Endothelial cell of umbilical vein (primary cell): Measurements from ENCODE around the gene ALAD. TPM values are rescaled to one million over a fixed set of nuclear protein-coding genes. Genes with fewer than 3 reads are reported as not detected.

ENCODE experiments used
- BruUV-seq: library from RNA; stranded (reverse); fragments of 400-500 nt; replicated peaks from 2 replicates; lab custom pipeline; 2021; lab: Mats Ljungman, UMichigan
- CTCF ChIA-PET: fragments of 300-600, 350-600 bp; sonication (Branson Sonifier 250); formaldehyde crosslinking; loops from one replicate; lab custom pipeline; 2021; ENCODE audit warnings: antibody characterized with exemption, inconsistent platforms; lab: Charles Lee
- POLR2A ChIA-PET: fragments of 300-600, 350-600 bp; sonication (Branson Sonifier 250); formaldehyde crosslinking; loops from one replicate; lab custom pipeline; 2021; ENCODE audit warnings: antibody characterized with exemption, inconsistent platforms; lab: Charles Lee
- DNase-seq: peaks from one replicate; pipeline ENCODE4 v3.0.0-alpha.2; 2011; ENCODE audit warnings: low read depth, low spot score
- FAIRE-seq: peaks from 2 replicates; lab custom pipeline; 2011; peaks lifted over from hg19 to GRCh38; lab: Jason Lieb, UNC
- H2AFZ ChIP-seq: 2 replicates; pipeline ENCODE4 v1.6.0; 2012; ENCODE audit warnings: low read depth, low read length, control low read depth, inconsistent platforms
- H3K27ac ChIP-seq: 2 replicates; pipeline ENCODE4 v1.5.1; 2011; ENCODE audit warnings: low read depth, mild to moderate bottlenecking, control low read depth, low read length, moderate library complexity; ENCODE audit not compliant: insufficient read depth
- H3K27me3 ChIP-seq, 2 experiments: 2 replicates each; pipeline versions ENCODE4 v1.6.0 to v1.6.1; 2011; ENCODE audit warnings: low read length in 2 of 2, mixed read lengths in 1 of 2; ENCODE audit not compliant: control insufficient read depth in 2 of 2, insufficient read depth in 2 of 2
- H3K36me3 ChIP-seq, 2 experiments: 2 replicates in 1 of 2; 3 replicates in 1 of 2; pipeline ENCODE4 v1.5.1; 2011; ENCODE audit warnings: low read length in 2 of 2, mild to moderate bottlenecking in 1 of 2, moderate library complexity in 1 of 2; ENCODE audit not compliant: control insufficient read depth in 2 of 2, insufficient read depth in 2 of 2; ENCODE audit errors: extremely low read depth in 1 of 2
- H3K4me1 ChIP-seq: 3 replicates; pipeline ENCODE4 v1.5.1; 2011; ENCODE audit warnings: mild to moderate bottlenecking, low read length; ENCODE audit not compliant: control insufficient read depth, insufficient read depth; ENCODE audit errors: extremely low read depth
- H3K4me2 ChIP-seq: 2 replicates; pipeline ENCODE4 v1.6.1; 2011; ENCODE audit warnings: low read length, control low read depth, mixed read lengths; ENCODE audit not compliant: insufficient read depth
- H3K4me3 ChIP-seq, 3 experiments: fragments of 200-600 bp in 1 of 3; sonication (generic), shearing (Covaris generic) in 1 of 3; replicated peaks in 1 of 3; 2 replicates each; pipeline ENCODE4 v1.5.1; 2011 to 2016; ENCODE audit warnings: control low read depth in 3 of 3, low read length in 3 of 3, mild to moderate bottlenecking in 2 of 3, inconsistent platforms in 1 of 3, low read depth in 1 of 3, moderate library complexity in 1 of 3; ENCODE audit not compliant: insufficient read depth in 1 of 3
- H3K79me2 ChIP-seq: 2 replicates; pipeline ENCODE4 v1.6.0; 2012; ENCODE audit warnings: low read length, inconsistent platforms; ENCODE audit not compliant: control insufficient read depth, insufficient read depth
- H3K9ac ChIP-seq: replicated peaks from 2 replicates; pipeline ENCODE3; 2011; ENCODE audit warnings: low read length, control low read depth; ENCODE audit not compliant: insufficient read depth; ENCODE audit errors: extremely low read depth
- H3K9me1 ChIP-seq: replicated peaks from 3 replicates; pipeline ENCODE4 v1.6.0; 2011; ENCODE audit warnings: mild to moderate bottlenecking, low read length; ENCODE audit not compliant: control insufficient read depth, insufficient read depth; ENCODE audit errors: extremely low read depth
- H3K9me3 ChIP-seq: replicated peaks from 2 replicates; pipeline ENCODE4 v1.5.1; 2012; ENCODE audit warnings: low read length, inconsistent platforms; ENCODE audit not compliant: control insufficient read depth, insufficient read depth
- H4K20me1 ChIP-seq: replicated peaks from 2 replicates; pipeline ENCODE3; 2011; ENCODE audit warnings: mild to moderate bottlenecking, low read length; ENCODE audit not compliant: control insufficient read depth, insufficient read depth; ENCODE audit errors: extremely low read depth
- EZH2 ChIP-seq: IDR thresholded peaks from 2 replicates; pipeline ENCODE4 v1.6.1; 2012; ENCODE audit warnings: borderline replicate concordance, low read depth, mild to moderate bottlenecking, moderate library complexity, low read length, inconsistent platforms; ENCODE audit not compliant: severe bottlenecking
- FOS ChIP-seq: IDR thresholded peaks from 2 replicates; pipeline ENCODE4 v1.6.1; 2011; ENCODE audit warnings: mild to moderate bottlenecking, low read length, moderate library complexity, borderline replicate concordance; ENCODE audit not compliant: insufficient read depth
- GATA2 ChIP-seq: IDR thresholded peaks from 2 replicates; pipeline ENCODE4 v1.7.0; 2011; ENCODE audit warnings: low read depth, mild to moderate bottlenecking, moderate library complexity, mixed read lengths, low read length; ENCODE audit not compliant: insufficient read length, insufficient read depth
- JUN ChIP-seq: IDR thresholded peaks from 2 replicates; pipeline ENCODE4 v1.6.1; 2011; ENCODE audit warnings: borderline replicate concordance, low read depth; ENCODE audit not compliant: insufficient read length, insufficient read depth
- MYC ChIP-seq: IDR thresholded peaks from one replicate; pipeline ENCODE4 v1.6.1; 2011; ENCODE audit warnings: mild to moderate bottlenecking, low read depth, low read length
- POLR2A ChIP-seq: IDR thresholded peaks from 2 replicates; pipeline ENCODE4 v1.6.1; 2012; ENCODE audit warnings: low read depth, mild to moderate bottlenecking, control low read depth, low read length
- POLR2AphosphoS5 ChIP-seq: IDR thresholded peaks from 2 replicates; pipeline ENCODE4 v1.6.1; 2012; ENCODE audit warnings: low read depth, mild to moderate bottlenecking, control low read depth, low read length, moderate library complexity; ENCODE audit not compliant: insufficient read depth
- dilution Hi-C: fragments of 300-500 bp; cut with MboI; formaldehyde crosslinking; loops from one replicate; pipeline ENCODE4 v1.15.0; 2019; ENCODE audit warnings: low sequenced_read_pairs; ENCODE audit not compliant: extremely low pct_ligation_motif_present
- intact Hi-C: fragments of 100-400 bp; cut with micrococcal nuclease; formaldehyde crosslinking; loops from one replicate; pipeline ENCODE4 v1.10.0; 2022
- polyA plus RNA-seq, 4 experiments: library from polyadenylated mRNA; depleted of rRNA in 3 of 4; stranded (reverse) in 3 of 4; unstranded in 1 of 4; fragments of >200 nt; gene quantifications; 2 replicates each; pipeline versions ENCODE4 v1.2.1 to v1.2.3, GENCODE V29; 2011 to 2012; ENCODE audit warnings: missing spikeins in 1 of 4
- total RNA-seq: library from RNA; stranded (reverse); gene quantifications from 2 replicates; pipeline ENCODE4 v1.2.3, GENCODE V29; 2021
- TF ChIP-seq, protein P1 (sequence below): IDR thresholded peaks from 2 replicates; pipeline ENCODE4 v1.6.1; 2011; ENCODE audit not compliant: insufficient read depth, insufficient read length
- TF ChIP-seq, protein P2 (sequence below), 2 donors: IDR thresholded peaks; 1 replicate in 1 of 2; 2 replicates in 1 of 2; pipeline ENCODE4 v1.5.1; 2011; ENCODE audit warnings: low read length in 2 of 2, mild to moderate bottlenecking in 2 of 2, moderate library complexity in 2 of 2, control low read depth in 1 of 2, inconsistent platforms in 1 of 2, low read depth in 1 of 2; ENCODE audit not compliant: insufficient read depth in 1 of 2; ENCODE audit errors: extremely low read depth in 1 of 2

The ALAD gene
- total and polyA plus RNA-seq, 2 donors (not counting 3 experiments of a cell fraction or from before 2014, with no cell fraction given): 12.8 to 29.5 TPM

DNA sequence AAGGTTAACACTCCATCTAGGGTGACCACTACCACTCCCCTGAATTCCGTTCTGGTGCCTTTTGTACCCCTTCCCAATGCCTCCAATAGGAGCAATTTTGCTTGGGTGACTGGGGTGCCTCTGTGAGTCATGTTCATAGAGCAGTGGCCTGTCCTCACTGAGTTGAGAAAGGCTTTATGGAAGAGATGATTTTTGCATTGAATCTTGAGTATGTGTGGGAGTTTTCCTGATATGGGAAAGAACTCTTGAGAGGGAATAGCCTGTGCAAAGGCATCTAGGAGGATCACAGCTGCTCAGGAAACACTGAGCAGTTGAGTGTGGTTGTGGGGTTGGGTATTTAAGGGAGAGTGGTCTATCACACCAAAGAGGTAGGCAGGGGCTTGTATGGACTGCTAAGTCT lies 25.6 kb upstream of the ALAD start:
- peaks cover 0 to 2% of the 10 kb centered on the region in 2 experiments for H3K27me3 ChIP-seq
- H4K20me1 ChIP-seq: no peaks in the 10 kb centered on the region
- no peak overlapping the region for H3K4me2 ChIP-seq
- H2AFZ ChIP-seq: no peak overlapping the region
- H3K79me2 ChIP-seq: no peaks in the 10 kb centered on the region
- no peak overlapping the region for H3K4me3 ChIP-seq
- no peaks in the 10 kb centered on the region for H3K9me1 ChIP-seq
- intact Hi-C loops (no loop called here), dilution Hi-C loops (no loop called here)
- no peak for DNase-seq
- no peak overlapping the region for H3K27ac ChIP-seq
- H3K9me3 ChIP-seq: no peaks in the 10 kb centered on the region
- H3K4me1 ChIP-seq: peaks cover 13% of the 10 kb centered on the region
- ChIA-PET POLR2A (no interaction called here), CTCF (interaction anchor here (1.4 to 1.8 kb wide), 2 partner anchors 19 to 26 kb away, joined by 4 to 9 read pairs; partner anchors contain the start of gene ALAD)
- no peak for TF ChIP-seq JUN
- TF ChIP-seq, protein P1, sequence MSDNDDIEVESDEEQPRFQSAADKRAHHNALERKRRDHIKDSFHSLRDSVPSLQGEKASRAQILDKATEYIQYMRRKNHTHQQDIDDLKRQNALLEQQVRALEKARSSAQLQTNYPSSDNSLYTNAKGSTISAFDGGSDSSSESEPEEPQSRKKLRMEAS: no peak
- TF ChIP-seq GATA2: no peak
- no peak for TF ChIP-seq EZH2
- TF ChIP-seq MYC: no peak
- TF ChIP-seq POLR2A: no peak
- no peak for TF ChIP-seq FOS
- no peak for TF ChIP-seq POLR2AphosphoS5
- TF ChIP-seq, protein P2, sequence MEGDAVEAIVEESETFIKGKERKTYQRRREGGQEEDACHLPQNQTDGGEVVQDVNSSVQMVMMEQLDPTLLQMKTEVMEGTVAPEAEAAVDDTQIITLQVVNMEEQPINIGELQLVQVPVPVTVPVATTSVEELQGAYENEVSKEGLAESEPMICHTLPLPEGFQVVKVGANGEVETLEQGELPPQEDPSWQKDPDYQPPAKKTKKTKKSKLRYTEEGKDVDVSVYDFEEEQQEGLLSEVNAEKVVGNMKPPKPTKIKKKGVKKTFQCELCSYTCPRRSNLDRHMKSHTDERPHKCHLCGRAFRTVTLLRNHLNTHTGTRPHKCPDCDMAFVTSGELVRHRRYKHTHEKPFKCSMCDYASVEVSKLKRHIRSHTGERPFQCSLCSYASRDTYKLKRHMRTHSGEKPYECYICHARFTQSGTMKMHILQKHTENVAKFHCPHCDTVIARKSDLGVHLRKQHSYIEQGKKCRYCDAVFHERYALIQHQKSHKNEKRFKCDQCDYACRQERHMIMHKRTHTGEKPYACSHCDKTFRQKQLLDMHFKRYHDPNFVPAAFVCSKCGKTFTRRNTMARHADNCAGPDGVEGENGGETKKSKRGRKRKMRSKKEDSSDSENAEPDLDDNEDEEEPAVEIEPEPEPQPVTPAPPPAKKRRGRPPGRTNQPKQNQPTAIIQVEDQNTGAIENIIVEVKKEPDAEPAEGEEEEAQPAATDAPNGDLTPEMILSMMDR (IDR thresholded peaks at IDR 0.05; ENCODE audit: extremely low read depth in 1 of 2, insufficient read depth in 1 of 2, low read depth in 1 of 2, low read length in 2 of 2): no peak
- no peak overlapping the region for H3K9ac ChIP-seq
- H3K36me3 ChIP-seq: no peaks in the 10 kb centered on the region
- FAIRE-seq: no peak
- no TSS peak for BruUV-seq
